Middle frontal gyrus (tissue), 1 donor: ENCODE results near the gene HAPLN3.

Experiments
- DNase-seq: peaks from one replicate; pipeline ENCODE4 v3.0.0-alpha.2; 2015; ENCODE audit warnings: low spot score; ENCODE audit errors: extremely low spot score

HAPLN3 gene

GRCh38 chr15:88864861-88865497 lies 30.4 kb downstream of the HAPLN3 start:
- DNase-seq: no peak

GRCh38 chr15:88863412-88863811 lies 31.9 kb downstream of the HAPLN3 start:
- DNase-seq: no peak

GRCh38 chr15:88860212-88860611 lies 35.1 kb downstream of the HAPLN3 start:
- no peak for DNase-seq

- no peak for DNase-seq
Measured at GRCh38 chr15:88859550-88859949, 35.8 kb downstream of the HAPLN3 start.

- no peak for DNase-seq
Measured at GRCh38 chr15:88858934-88859333, 36.4 kb downstream of the HAPLN3 start.

GRCh38 chr15:88852476-88852875 lies 42.9 kb downstream of the HAPLN3 start:
- no peak for DNase-seq

GRCh38 chr15:88849376-88850072 lies 45.8 kb downstream of the HAPLN3 start:
- no peak for DNase-seq

GRCh38 chr15:88848203-88848602 lies 47.1 kb downstream of the HAPLN3 start:
- DNase-seq: no peak

GRCh38 chr15:88847144-88847543 lies 48.2 kb downstream of the HAPLN3 start:
- DNase-seq: no peak

- no peak for DNase-seq
Measured at GRCh38 chr15:88845616-88846015, 49.7 kb downstream of the HAPLN3 start.

- DNase-seq: no peak
Measured at GRCh38 chr15:88844749-88845386, 50.5 kb downstream of the HAPLN3 start.

GRCh38 chr15:88843334-88843733 lies 52.0 kb downstream of the HAPLN3 start:
- no peak for DNase-seq

GRCh38 chr15:88842156-88842555 lies 53.2 kb downstream of the HAPLN3 start:
- DNase-seq: no peak

- no peak for DNase-seq
Measured at GRCh38 chr15:88841236-88841635, 54.1 kb downstream of the HAPLN3 start.

GRCh38 chr15:88839961-88840360 lies 55.4 kb downstream of the HAPLN3 start:
- DNase-seq: no peak

GRCh38 chr15:88839146-88839545 lies 56.2 kb downstream of the HAPLN3 start:
- DNase-seq: no peak

GRCh38 chr15:88838667-88839066 lies 56.7 kb downstream of the HAPLN3 start:
- DNase-seq: no peak

- DNase-seq: no peak
Measured at GRCh38 chr15:88835646-88836045, 59.7 kb downstream of the HAPLN3 start.

- no peak for DNase-seq
Measured at GRCh38 chr15:88835119-88835518, 60.2 kb downstream of the HAPLN3 start.

GRCh38 chr15:88834211-88834812 lies 61.0 kb downstream of the HAPLN3 start:
- no peak for DNase-seq

GRCh38 chr15:88833731-88834100 lies 61.6 kb downstream of the HAPLN3 start:
- no peak for DNase-seq
